Measurements from ENCODE around the gene DNLZ.

GRCh38 chr9:136309806-136310220 is 53.7 kb downstream of the DNLZ start:
- no peak for TF ChIP-seq POLR2A (IDR thresholded peaks at IDR 0.05)
- TF ChIP-seq CTCF (IDR thresholded peaks at IDR 0.05) = no peak
